ENCODE data around the gene TMEM183A. TPM values are rescaled to one million over a fixed set of nuclear protein-coding genes. Genes with fewer than 3 reads are reported as not detected.
A peak's percentile ranks its signal among the peaks of the same experiment; 100 is the strongest.

TMEM183A gene
- total RNA-seq, 1 donor from 2014 or later = 50.4 TPM

DNA sequence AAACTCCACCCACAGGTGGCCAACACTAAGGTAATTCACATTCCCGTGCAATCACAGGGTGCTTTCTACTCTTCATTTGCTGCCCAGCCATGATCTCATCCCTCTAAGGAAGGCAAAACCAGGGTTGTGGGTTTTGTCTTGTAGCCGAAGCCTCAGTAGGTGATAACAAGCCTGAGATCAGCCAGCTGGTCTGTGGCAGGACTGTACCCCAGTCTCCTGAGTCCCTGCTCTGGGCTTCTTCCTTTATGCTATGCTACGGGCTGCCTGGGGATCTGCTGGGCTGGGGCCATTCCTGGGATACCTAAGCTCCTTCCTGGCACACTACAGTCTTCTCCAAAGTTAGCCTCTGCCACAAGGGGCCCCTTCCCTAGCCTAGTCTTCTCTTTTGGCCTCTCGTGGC, 29.0 kb downstream of the TMEM183A start:
- H3K4me1 ChIP-seq = peaks cover 3% of the 10 kb centered on the region
- DNase-seq = no peak
- TF ChIP-seq, protein P1, sequence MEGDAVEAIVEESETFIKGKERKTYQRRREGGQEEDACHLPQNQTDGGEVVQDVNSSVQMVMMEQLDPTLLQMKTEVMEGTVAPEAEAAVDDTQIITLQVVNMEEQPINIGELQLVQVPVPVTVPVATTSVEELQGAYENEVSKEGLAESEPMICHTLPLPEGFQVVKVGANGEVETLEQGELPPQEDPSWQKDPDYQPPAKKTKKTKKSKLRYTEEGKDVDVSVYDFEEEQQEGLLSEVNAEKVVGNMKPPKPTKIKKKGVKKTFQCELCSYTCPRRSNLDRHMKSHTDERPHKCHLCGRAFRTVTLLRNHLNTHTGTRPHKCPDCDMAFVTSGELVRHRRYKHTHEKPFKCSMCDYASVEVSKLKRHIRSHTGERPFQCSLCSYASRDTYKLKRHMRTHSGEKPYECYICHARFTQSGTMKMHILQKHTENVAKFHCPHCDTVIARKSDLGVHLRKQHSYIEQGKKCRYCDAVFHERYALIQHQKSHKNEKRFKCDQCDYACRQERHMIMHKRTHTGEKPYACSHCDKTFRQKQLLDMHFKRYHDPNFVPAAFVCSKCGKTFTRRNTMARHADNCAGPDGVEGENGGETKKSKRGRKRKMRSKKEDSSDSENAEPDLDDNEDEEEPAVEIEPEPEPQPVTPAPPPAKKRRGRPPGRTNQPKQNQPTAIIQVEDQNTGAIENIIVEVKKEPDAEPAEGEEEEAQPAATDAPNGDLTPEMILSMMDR (IDR thresholded peaks at IDR 0.05) = no peak
- no peak overlapping the region for H3K27ac ChIP-seq
- no peaks in the 10 kb centered on the region for H3K27me3 ChIP-seq
- H3K9me3 ChIP-seq = no peaks in the 10 kb centered on the region
- no peak for ATAC-seq
- no peak overlapping the region for H3K4me3 ChIP-seq
- no peaks in the 10 kb centered on the region for H3K36me3 ChIP-seq
- intact Hi-C loops (cut with DNase I) = loop anchor here (5.0 kb wide), 1 partner anchor 181 kb away; no protein-coding TSS in a partner anchor

DNA sequence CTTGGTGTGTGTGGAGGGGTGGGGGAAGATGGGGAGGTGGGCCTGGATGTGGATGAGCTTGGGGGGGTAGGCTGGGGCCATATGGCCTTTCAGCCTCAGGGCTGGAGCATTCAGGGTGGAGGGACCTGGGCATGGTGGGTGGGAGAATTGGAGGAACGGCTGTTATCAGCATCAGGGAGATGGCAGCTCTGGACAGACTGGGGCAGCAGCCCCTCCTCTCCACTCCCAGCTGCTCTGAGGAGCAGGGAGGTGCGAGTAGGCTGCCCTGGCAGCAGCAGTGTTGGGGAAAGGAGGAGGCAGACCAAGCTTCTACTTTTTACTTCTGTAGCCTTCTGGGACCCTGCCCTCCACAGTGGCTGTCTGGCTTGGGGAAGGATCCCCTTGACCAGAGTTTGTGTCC, 29.4 kb downstream of the TMEM183A start:
- Histone ChIP-seq H3K27me3 (no peaks in the 10 kb centered on the region), H3K4me3 (no peak overlapping the region), H3K36me3 (no peaks in the 10 kb centered on the region), H3K27ac (no peak overlapping the region), H3K4me1 (peaks cover 3% of the 10 kb centered on the region), H3K9me3 (no peaks in the 10 kb centered on the region)
- intact Hi-C loops (cut with DNase I) = loop anchor here (5.0 kb wide), 1 partner anchor 181 kb away; no protein-coding TSS in a partner anchor
- ATAC-seq (no peak), DNase-seq (no peak)
- TF ChIP-seq, protein P1 (IDR thresholded peaks at IDR 0.05) = no peak

DNA sequence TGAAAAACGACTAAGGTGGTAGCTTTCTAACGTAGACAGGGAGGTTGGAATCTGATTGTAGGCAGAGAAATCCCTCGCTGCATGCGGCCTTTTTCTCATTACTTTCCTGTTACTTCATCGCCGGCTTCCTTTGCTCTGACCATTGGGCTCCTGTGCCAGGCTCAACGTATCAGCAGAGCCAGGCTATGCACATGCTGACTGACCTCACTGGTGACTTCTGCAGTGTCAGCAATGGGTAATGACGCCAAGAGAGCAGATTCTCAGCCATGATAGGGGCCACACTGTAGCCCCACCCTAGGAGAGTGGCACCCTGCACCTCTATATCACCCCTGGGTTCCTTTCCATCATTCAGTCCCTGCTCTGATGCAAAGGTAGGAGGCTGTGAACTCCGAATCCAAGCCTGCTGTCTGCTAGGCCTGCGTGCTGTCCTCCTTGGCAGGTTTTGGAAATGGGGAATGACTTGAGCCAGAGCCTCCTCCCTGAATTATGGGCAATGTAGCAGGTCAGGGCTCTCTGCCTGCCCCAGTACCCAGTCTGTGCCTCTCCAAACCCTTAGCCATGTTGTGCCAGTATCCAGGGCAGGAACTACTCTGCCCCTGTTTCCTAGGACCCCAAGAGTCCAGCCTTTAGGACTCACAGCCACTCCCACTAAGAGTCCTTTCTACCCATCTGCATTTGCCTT, 30.5 kb downstream of the TMEM183A start:
- ATAC-seq = no peak
- H3K27ac ChIP-seq = no peak overlapping the region
- no peak for DNase-seq

DNA sequence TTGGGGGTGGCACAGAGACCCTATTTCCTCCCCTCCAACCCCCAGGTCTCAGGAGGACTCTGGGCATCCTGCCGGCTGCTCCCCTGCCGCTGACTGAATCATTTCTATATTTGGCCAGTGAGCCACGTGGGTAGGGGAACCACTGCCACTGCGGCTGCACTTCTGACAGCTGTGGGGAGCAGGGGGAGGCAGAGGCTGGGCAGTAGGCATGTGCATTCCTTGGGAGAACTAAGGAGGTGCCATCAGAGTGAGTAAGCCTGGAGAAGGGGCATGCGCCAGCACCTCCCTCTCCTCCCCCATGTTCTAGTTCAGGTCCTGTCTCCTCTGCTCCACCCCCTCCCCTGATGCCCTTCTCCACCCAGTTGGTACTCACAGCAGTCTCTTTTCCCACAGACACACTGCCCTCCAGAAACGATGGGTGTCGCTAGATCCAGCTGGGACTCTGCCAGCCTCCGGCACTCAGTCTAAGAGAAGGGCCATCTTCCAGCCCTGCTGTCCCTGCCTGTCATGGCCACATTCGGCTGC, 31.1 kb downstream of the TMEM183A start:
- TF ChIP-seq, protein P1 (IDR thresholded peaks at IDR 0.05) = no peak
- no peak overlapping the region for H3K27ac ChIP-seq
- DNase-seq = no peak
- peaks cover 3% of the 10 kb centered on the region for H3K4me1 ChIP-seq
- intact Hi-C loops (cut with DNase I) = loop anchor here (5.0 kb wide), 1 partner anchor 179 kb away; no protein-coding TSS in a partner anchor
- no peaks in the 10 kb centered on the region for H3K9me3 ChIP-seq
- peak; percentile 37 for ATAC-seq
- no peaks in the 10 kb centered on the region for H3K27me3 ChIP-seq
- no peak overlapping the region for H3K4me3 ChIP-seq
- no peaks in the 10 kb centered on the region for H3K36me3 ChIP-seq

More for the DNA sequence above, 30.5 kb downstream of the TMEM183A start:
- H3K9me3 ChIP-seq = no peaks in the 10 kb centered on the region
- H3K4me1 ChIP-seq = peaks cover 3% of the 10 kb centered on the region
- no peak overlapping the region for H3K4me3 ChIP-seq
- TF ChIP-seq, protein P1 (IDR thresholded peaks at IDR 0.05) = no peak
- no peaks in the 10 kb centered on the region for H3K36me3 ChIP-seq
- no peaks in the 10 kb centered on the region for H3K27me3 ChIP-seq
- intact Hi-C loops (cut with DNase I) = loop anchor here (5.0 kb wide), 1 partner anchor 180 kb away; no protein-coding TSS in a partner anchor

DNA sequence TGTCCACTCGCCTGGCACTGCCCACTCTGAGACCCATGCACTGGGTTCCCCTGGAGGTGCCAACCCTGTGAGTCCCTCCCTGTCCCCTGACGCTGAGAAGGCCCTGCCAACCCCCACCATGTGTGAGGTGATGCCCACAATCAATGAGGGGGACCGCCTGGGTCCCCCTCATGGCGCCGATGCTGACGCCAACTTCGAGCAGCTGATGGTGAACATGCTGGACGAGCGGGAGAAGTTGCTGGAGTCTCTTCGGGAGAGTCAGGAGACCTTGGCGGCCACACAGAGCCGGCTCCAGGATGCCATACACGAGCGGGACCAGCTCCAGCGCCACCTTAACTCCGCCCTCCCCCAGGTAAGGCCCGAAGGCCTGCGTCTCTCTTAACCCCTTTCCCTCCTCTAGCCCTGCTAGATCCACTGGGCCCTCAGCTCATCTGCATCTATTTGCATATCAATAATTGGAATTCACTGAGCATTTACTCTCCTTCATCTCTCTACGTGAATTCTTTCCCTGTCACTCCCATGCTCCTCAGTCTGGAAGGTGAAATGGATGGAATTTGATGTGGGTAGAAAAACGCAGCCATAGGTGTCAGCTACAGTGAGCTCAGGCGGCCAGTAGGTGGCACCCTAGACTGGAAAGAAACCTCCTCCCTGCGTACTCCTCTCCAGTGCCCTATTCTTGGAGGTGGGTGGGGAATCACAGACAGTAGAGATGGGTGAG, 31.9 kb downstream of the TMEM183A start:
- peaks cover 3% of the 10 kb centered on the region for H3K4me1 ChIP-seq
- no peaks in the 10 kb centered on the region for H3K9me3 ChIP-seq
- no peaks in the 10 kb centered on the region for H3K36me3 ChIP-seq
- H3K4me3 ChIP-seq = no peak overlapping the region
- intact Hi-C loops (cut with DNase I) = loop anchor here (5.0 kb wide), 1 partner anchor 178 kb away; no protein-coding TSS in a partner anchor
- DNase-seq = peak; percentile 82
- no peaks in the 10 kb centered on the region for H3K27me3 ChIP-seq
- TF ChIP-seq, protein P1 (IDR thresholded peaks at IDR 0.05) = peak; percentile 90
- H3K27ac ChIP-seq = no peak overlapping the region
- peak; percentile 90 for ATAC-seq
